22Rv1 (cell line): ENCODE results near the gene GPHN.

Source experiments
- H3K27ac ChIP-seq: fragments of 450-650 bp; 2 replicates; pipeline ENCODE4 v1.5.1; 2017
- ZFX ChIP-seq: fragments of 450-650 bp; IDR thresholded peaks from 2 replicates; pipeline ENCODE4 v1.6.1; 2017; ENCODE audit warnings: antibody characterized with exemption, borderline replicate concordance
- TF ChIP-seq, protein P1 (sequence below): fragments of 450-650 bp; IDR thresholded peaks from 2 replicates; pipeline ENCODE4 v1.5.1; 2017; ENCODE audit warnings: mild to moderate bottlenecking

Gene GPHN

GRCh38 chr14:67111022-67111421, 603.1 kb downstream of the GPHN start:
- H3K27ac ChIP-seq, result no peak overlapping the region
- no peak for TF ChIP-seq ZFX
- TF ChIP-seq, protein P1, sequence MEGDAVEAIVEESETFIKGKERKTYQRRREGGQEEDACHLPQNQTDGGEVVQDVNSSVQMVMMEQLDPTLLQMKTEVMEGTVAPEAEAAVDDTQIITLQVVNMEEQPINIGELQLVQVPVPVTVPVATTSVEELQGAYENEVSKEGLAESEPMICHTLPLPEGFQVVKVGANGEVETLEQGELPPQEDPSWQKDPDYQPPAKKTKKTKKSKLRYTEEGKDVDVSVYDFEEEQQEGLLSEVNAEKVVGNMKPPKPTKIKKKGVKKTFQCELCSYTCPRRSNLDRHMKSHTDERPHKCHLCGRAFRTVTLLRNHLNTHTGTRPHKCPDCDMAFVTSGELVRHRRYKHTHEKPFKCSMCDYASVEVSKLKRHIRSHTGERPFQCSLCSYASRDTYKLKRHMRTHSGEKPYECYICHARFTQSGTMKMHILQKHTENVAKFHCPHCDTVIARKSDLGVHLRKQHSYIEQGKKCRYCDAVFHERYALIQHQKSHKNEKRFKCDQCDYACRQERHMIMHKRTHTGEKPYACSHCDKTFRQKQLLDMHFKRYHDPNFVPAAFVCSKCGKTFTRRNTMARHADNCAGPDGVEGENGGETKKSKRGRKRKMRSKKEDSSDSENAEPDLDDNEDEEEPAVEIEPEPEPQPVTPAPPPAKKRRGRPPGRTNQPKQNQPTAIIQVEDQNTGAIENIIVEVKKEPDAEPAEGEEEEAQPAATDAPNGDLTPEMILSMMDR, result no peak

- no peak overlapping the region for H3K27ac ChIP-seq
- no peak for TF ChIP-seq ZFX
- TF ChIP-seq, protein P1, result no peak
Measured at GRCh38 chr14:67112344-67112743, 604.4 kb downstream of the GPHN start.

- H3K27ac ChIP-seq, result no peak overlapping the region
- no peak for TF ChIP-seq ZFX
- TF ChIP-seq, protein P1, result no peak
Measured at GRCh38 chr14:67127174-67127573, 619.2 kb downstream of the GPHN start.

GRCh38 chr14:67129768-67130167, 621.8 kb downstream of the GPHN start:
- H3K27ac ChIP-seq, result no peak overlapping the region
- no peak for TF ChIP-seq ZFX
- TF ChIP-seq, protein P1, result no peak

GRCh38 chr14:67131691-67132090, 623.7 kb downstream of the GPHN start:
- no peak for TF ChIP-seq ZFX
- TF ChIP-seq, protein P1, result no peak
- no peak overlapping the region for H3K27ac ChIP-seq

DNA sequence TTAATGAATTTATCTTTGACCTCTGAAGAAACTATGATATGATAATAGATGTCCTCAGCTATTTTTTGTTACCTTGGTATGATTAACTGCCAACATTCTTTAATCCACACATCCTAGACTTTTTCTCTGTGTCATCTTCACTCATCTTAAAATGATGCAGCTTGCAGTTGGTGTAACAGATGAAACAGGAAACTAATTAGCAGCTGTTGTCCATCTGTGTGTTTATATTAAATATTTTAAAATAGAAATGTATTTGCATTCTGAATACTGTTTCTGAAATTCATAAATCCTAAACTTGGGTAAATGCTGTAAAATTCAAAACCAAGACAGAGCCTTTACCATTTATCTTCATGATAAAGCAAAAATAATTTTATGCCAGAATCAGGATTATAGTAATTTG, 625.2 kb downstream of the GPHN start:
- no peak overlapping the region for H3K27ac ChIP-seq
- TF ChIP-seq, protein P1, result no peak
- no peak for TF ChIP-seq ZFX

GRCh38 chr14:67133595-67134441, 625.9 kb downstream of the GPHN start:
- no peak overlapping the region for H3K27ac ChIP-seq
- TF ChIP-seq ZFX, result no peak
- TF ChIP-seq, protein P1, result no peak
